ENCODE data around the gene SAMSN1.

SAMSN1 gene

DNA sequence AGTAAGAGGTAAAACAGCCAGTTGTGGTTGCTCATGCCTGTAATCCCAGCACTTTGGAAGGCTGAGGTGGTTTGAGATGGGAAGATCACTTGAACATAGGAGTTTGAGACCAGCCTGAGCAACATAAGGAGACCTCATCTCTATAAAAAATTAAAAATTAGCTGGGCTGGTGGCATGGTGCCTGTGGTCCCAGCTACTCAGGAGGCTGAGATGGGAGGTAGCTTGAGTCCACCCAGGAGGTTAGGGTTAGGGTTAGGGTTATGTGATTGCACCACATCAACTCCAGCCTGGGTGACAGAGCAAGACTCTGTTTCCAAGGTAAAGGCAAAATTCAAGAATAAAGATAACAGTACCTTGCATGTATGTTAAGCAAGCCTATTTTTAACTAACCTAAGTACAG lies 3.5 kb downstream of the SAMSN1 start:
- no peak overlapping the region for H3K4me3 ChIP-seq (ENCODE audit: low read depth, low read length)
- no peak overlapping the region for H3K27ac ChIP-seq (ENCODE audit: extremely low read depth, low read depth, low read length)
- CTCF ChIA-PET, result interaction anchor here (0.6 kb wide), 1 partner anchor 391 kb away, joined by 3 read pairs; no protein-coding TSS in a partner anchor

DNA sequence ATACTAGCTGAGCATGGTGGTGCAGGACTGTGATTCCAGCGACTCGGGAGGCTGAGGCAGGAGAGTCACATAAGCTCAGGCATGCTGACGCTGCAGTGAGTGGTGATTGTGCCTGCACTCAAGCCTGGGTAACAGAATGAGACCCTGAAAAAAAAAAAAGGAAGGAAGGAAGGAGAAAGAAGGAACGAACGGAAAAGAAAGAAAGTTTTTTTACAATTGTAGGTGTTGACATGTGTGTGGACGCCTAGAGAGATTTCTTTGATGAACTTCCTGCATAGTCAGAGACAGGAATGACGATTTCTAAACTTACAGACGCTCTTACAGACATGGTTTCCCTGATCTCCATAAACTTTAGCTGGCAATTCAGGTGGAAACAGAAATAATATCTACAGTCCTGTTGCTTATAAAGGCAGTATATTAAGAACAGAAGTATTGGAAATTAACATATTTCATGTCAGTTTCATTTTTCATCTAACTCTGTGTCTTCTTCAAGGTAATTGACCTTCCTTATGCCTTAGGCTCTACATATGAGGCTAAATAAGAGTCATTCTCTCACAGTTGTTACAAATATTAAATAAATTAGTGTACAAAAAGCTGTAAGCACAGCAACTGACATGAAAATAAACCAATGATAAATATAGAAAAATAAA lies 4.1 kb downstream of the SAMSN1 start:
- H3K27ac ChIP-seq (ENCODE audit: extremely low read depth, low read depth, low read length), result no peak overlapping the region
- no peaks in the 10 kb centered on the region for H3K4me1 ChIP-seq (ENCODE audit: control insufficient read depth, insufficient read depth, low read length)
- H3K36me3 ChIP-seq (ENCODE audit: control insufficient read depth in 2 of 2, insufficient read depth in 1 of 2, low read length in 2 of 2), result no peaks in the 10 kb centered on the region
- no peak overlapping the region for H3K4me3 ChIP-seq (ENCODE audit: low read depth, low read length)
- no peaks in the 10 kb centered on the region for H3K9me3 ChIP-seq (ENCODE audit: control insufficient read depth, insufficient read depth, low read depth, low read length)
- POLR2A ChIA-PET, result no interaction called here
- CTCF ChIA-PET, result interaction anchor here (0.6 kb wide), 1 partner anchor 22 kb away, joined by 3 read pairs; no protein-coding TSS in a partner anchor
- no peak for TF ChIP-seq ZNF530 (tag by site-specific recombination; IDR thresholded peaks at IDR 0.05; ENCODE audit: low read depth)
- TF ChIP-seq ZNF561 (tag by site-specific recombination; IDR thresholded peaks at IDR 0.05; ENCODE audit: borderline replicate concordance), result no peak
- TF ChIP-seq, protein P1, sequence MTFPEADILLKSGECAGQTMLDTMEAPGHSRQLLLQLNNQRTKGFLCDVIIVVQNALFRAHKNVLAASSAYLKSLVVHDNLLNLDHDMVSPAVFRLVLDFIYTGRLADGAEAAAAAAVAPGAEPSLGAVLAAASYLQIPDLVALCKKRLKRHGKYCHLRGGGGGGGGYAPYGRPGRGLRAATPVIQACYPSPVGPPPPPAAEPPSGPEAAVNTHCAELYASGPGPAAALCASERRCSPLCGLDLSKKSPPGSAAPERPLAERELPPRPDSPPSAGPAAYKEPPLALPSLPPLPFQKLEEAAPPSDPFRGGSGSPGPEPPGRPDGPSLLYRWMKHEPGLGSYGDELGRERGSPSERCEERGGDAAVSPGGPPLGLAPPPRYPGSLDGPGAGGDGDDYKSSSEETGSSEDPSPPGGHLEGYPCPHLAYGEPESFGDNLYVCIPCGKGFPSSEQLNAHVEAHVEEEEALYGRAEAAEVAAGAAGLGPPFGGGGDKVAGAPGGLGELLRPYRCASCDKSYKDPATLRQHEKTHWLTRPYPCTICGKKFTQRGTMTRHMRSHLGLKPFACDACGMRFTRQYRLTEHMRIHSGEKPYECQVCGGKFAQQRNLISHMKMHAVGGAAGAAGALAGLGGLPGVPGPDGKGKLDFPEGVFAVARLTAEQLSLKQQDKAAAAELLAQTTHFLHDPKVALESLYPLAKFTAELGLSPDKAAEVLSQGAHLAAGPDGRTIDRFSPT (tag by site-specific recombination; IDR thresholded peaks at IDR 0.05), result no peak
- TF ChIP-seq, protein P2, sequence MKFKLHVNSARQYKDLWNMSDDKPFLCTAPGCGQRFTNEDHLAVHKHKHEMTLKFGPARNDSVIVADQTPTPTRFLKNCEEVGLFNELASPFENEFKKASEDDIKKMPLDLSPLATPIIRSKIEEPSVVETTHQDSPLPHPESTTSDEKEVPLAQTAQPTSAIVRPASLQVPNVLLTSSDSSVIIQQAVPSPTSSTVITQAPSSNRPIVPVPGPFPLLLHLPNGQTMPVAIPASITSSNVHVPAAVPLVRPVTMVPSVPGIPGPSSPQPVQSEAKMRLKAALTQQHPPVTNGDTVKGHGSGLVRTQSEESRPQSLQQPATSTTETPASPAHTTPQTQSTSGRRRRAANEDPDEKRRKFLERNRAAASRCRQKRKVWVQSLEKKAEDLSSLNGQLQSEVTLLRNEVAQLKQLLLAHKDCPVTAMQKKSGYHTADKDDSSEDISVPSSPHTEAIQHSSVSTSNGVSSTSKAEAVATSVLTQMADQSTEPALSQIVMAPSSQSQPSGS (tag by site-specific recombination; IDR thresholded peaks at IDR 0.05; ENCODE audit: low read depth), result no peak
- no peak for TF ChIP-seq ZNF174 (tag by site-specific recombination; IDR thresholded peaks at IDR 0.05)
- TF ChIP-seq ZNF157 (tag by site-specific recombination; IDR thresholded peaks at IDR 0.05), result no peak
- no peak for TF ChIP-seq ZNF423 (tag by site-specific recombination; IDR thresholded peaks at IDR 0.05)
- TF ChIP-seq ZNF292 (tag by site-specific recombination; IDR thresholded peaks at IDR 0.05; ENCODE audit: borderline replicate concordance, low read depth), result no peak
- no peak for TF ChIP-seq ZNF629 (tag by site-specific recombination; IDR thresholded peaks at IDR 0.05)

More for the DNA sequence above, 3.5 kb downstream of the SAMSN1 start:
- POLR2A ChIA-PET, result no interaction called here
- Histone ChIP-seq H3K4me1 (ENCODE audit: control insufficient read depth, insufficient read depth, low read length) (no peaks in the 10 kb centered on the region), H3K36me3 (ENCODE audit: control insufficient read depth in 2 of 2, insufficient read depth in 1 of 2, low read length in 2 of 2) (no peaks in the 10 kb centered on the region), H3K9me3 (ENCODE audit: control insufficient read depth, insufficient read depth, low read depth, low read length) (no peaks in the 10 kb centered on the region)
- TF ChIP-seq SP7 (tag by site-specific recombination; IDR thresholded peaks at IDR 0.05), result no peak
- no peak for TF ChIP-seq ZNF184 (tag by site-specific recombination; IDR thresholded peaks at IDR 0.05)
- TF ChIP-seq ZNF629 (tag by site-specific recombination; IDR thresholded peaks at IDR 0.05), result no peak
- TF ChIP-seq, protein P3, sequence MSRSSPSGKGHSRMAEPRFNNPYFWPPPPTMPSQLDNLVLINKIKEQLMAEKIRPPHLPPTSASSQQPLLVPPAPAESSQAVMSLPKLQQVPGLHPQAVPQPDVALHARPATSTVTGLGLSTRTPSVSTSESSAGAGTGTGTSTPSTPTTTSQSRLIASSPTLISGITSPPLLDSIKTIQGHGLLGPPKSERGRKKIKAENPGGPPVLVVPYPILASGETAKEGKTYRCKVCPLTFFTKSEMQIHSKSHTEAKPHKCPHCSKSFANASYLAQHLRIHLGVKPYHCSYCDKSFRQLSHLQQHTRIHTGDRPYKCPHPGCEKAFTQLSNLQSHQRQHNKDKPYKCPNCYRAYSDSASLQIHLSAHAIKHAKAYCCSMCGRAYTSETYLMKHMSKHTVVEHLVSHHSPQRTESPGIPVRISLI (tag by site-specific recombination; IDR thresholded peaks at IDR 0.05), result no peak
- TF ChIP-seq KLF16 (tag by site-specific recombination; IDR thresholded peaks at IDR 0.05), result no peak
- TF ChIP-seq MEIS1 (CRISPR knock-in tag; IDR thresholded peaks at IDR 0.05; ENCODE audit: borderline replicate concordance), result no peak
- TF ChIP-seq ZNF596 (tag by site-specific recombination; IDR thresholded peaks at IDR 0.05), result no peak
- TF ChIP-seq, protein P4, sequence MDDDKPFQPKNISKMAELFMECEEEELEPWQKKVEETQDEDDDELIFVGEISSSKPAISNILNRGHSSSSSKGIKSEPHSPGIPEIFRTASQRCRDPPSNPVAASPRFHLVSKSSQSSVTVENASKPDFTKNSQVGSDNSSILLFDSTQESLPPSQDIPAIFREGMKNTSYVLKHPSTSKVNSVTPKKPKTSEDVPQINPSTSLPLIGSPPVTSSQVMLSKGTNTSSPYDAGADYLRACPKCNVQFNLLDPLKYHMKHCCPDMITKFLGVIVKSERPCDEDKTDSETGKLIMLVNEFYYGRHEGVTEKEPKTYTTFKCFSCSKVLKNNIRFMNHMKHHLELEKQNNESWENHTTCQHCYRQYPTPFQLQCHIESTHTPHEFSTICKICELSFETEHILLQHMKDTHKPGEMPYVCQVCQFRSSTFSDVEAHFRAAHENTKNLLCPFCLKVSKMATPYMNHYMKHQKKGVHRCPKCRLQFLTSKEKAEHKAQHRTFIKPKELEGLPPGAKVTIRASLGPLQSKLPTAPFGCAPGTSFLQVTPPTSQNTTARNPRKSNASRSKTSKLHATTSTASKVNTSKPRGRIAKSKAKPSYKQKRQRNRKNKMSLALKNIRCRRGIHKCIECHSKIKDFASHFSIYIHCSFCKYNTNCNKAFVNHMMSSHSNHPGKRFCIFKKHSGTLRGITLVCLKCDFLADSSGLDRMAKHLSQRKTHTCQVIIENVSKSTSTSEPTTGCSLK (tag by site-specific recombination; IDR thresholded peaks at IDR 0.05), result no peak
- TF ChIP-seq, protein P5, sequence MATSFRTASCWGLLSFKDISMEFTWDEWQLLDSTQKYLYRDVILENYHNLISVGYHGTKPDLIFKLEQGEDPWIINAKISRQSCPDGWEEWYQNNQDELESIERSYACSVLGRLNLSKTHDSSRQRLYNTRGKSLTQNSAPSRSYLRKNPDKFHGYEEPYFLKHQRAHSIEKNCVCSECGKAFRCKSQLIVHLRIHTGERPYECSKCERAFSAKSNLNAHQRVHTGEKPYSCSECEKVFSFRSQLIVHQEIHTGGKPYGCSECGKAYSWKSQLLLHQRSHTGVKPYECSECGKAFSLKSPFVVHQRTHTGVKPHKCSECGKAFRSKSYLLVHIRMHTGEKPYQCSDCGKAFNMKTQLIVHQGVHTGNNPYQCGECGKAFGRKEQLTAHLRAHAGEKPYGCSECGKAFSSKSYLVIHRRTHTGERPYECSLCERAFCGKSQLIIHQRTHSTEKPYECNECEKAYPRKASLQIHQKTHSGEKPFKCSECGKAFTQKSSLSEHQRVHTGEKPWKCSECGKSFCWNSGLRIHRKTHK (tag by site-specific recombination; IDR thresholded peaks at IDR 0.05), result no peak
- TF ChIP-seq, protein P6, sequence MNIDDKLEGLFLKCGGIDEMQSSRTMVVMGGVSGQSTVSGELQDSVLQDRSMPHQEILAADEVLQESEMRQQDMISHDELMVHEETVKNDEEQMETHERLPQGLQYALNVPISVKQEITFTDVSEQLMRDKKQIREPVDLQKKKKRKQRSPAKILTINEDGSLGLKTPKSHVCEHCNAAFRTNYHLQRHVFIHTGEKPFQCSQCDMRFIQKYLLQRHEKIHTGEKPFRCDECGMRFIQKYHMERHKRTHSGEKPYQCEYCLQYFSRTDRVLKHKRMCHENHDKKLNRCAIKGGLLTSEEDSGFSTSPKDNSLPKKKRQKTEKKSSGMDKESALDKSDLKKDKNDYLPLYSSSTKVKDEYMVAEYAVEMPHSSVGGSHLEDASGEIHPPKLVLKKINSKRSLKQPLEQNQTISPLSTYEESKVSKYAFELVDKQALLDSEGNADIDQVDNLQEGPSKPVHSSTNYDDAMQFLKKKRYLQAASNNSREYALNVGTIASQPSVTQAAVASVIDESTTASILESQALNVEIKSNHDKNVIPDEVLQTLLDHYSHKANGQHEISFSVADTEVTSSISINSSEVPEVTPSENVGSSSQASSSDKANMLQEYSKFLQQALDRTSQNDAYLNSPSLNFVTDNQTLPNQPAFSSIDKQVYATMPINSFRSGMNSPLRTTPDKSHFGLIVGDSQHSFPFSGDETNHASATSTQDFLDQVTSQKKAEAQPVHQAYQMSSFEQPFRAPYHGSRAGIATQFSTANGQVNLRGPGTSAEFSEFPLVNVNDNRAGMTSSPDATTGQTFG (tag by site-specific recombination; IDR thresholded peaks at IDR 0.05; ENCODE audit: borderline replicate concordance), result no peak
- no peak for TF ChIP-seq ZSCAN23 (tag by site-specific recombination; IDR thresholded peaks at IDR 0.05)
- TF ChIP-seq, protein P7, sequence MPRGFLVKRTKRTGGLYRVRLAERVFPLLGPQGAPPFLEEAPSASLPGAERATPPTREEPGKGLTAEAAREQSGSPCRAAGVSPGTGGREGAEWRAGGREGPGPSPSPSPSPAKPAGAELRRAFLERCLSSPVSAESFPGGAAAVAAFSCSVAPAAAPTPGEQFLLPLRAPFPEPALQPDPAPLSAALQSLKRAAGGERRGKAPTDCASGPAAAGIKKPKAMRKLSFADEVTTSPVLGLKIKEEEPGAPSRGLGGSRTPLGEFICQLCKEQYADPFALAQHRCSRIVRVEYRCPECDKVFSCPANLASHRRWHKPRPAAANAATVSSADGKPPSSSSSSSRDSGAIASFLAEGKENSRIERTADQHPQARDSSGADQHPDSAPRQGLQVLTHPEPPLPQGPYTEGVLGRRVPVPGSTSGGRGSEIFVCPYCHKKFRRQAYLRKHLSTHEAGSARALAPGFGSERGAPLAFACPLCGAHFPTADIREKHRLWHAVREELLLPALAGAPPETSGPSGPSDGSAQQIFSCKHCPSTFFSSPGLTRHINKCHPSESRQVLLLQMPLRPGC (tag by site-specific recombination; IDR thresholded peaks at IDR 0.05), result no peak
- no peak for TF ChIP-seq SP2 (tag by site-specific recombination; IDR thresholded peaks at IDR 0.05)
- no peak for TF ChIP-seq ZNF248 (tag by site-specific recombination; IDR thresholded peaks at IDR 0.05)
- TF ChIP-seq ZNF791 (tag by site-specific recombination; IDR thresholded peaks at IDR 0.05), result no peak
